ENCODE data around the gene PPP1R13L.

The PPP1R13L gene

GRCh38 chr19:45423589-45424190 lies 18.8 kb upstream of the PPP1R13L start, which contains the start of gene ERCC1:
Gene ERCC1 (minus strand): TSS chr19:45423917. CDS start chr19:45423374, 543 bp downstream.
- TF ChIP-seq GLIS3 (CRISPR knock-in tag; IDR thresholded peaks at IDR 0.05) (no peak), CSRNP3 (CRISPR knock-in tag; IDR thresholded peaks at IDR 0.05) (peak; percentile 46; the same call in 1 of the 2 replicates), TCF4 (CRISPR knock-in tag; IDR thresholded peaks at IDR 0.05; ENCODE audit: borderline replicate concordance) (peak; percentile 70; the same call in 1 of the 2 replicates), TOX (CRISPR knock-in tag; IDR thresholded peaks at IDR 0.05; ENCODE audit: borderline replicate concordance) (no peak), ARNTL (CRISPR knock-in tag; IDR thresholded peaks at IDR 0.05; ENCODE audit: borderline replicate concordance, low read depth) (no peak), ISL1 (CRISPR knock-in tag; IDR thresholded peaks at IDR 0.05) (no peak), ZFP30 (CRISPR knock-in tag; IDR thresholded peaks at IDR 0.05) (no peak), TSHZ2 (CRISPR knock-in tag; IDR thresholded peaks at IDR 0.05) (peak; percentile 37; the same call in 1 of the 2 replicates), ZC3H10 (CRISPR knock-in tag; IDR thresholded peaks at IDR 0.05) (no peak), PATZ1 (CRISPR knock-in tag; IDR thresholded peaks at IDR 0.05; ENCODE audit: borderline replicate concordance) (no peak), POU6F1 (CRISPR knock-in tag; IDR thresholded peaks at IDR 0.05; ENCODE audit: borderline replicate concordance, low read depth) (no peak)
- peak; percentile 87 for ATAC-seq

- ATAC-seq, result no peak
- no peak for TF ChIP-seq CSRNP3 (CRISPR knock-in tag; IDR thresholded peaks at IDR 0.05)
- TF ChIP-seq POU6F1 (CRISPR knock-in tag; IDR thresholded peaks at IDR 0.05; ENCODE audit: borderline replicate concordance, low read depth), result no peak
Observed at GRCh38 chr19:45423033-45423588, 18.2 kb upstream of the PPP1R13L start.

GRCh38 chr19:45421947-45422498 lies 17.2 kb upstream of the PPP1R13L start:
- ATAC-seq, result no peak
- TF ChIP-seq PPARA (CRISPR knock-in tag; IDR thresholded peaks at IDR 0.05; ENCODE audit: borderline replicate concordance) (no peak), ISL1 (CRISPR knock-in tag; IDR thresholded peaks at IDR 0.05) (no peak), ESRRG (CRISPR knock-in tag; IDR thresholded peaks at IDR 0.05) (no peak), ZFP3 (CRISPR knock-in tag; IDR thresholded peaks at IDR 0.05) (no peak), TSHZ2 (CRISPR knock-in tag; IDR thresholded peaks at IDR 0.05) (no peak)
